Lower leg skin (tissue), 3 donors: ENCODE results near the gene FAM184A.

Experiments used
- POLR2A ChIP-seq, 2 donors: fragments of 450-650 bp; IDR thresholded peaks; one replicate each; pipeline ENCODE4 v1.6.1; 2016 to 2017; ENCODE audit warnings: antibody characterized with exemption in 2 of 2, mild to moderate bottlenecking in 1 of 2, moderate library complexity in 1 of 2
- TF ChIP-seq, protein P1 (sequence below), 3 donors: fragments of 450-650 bp; IDR thresholded peaks; one replicate each; pipeline ENCODE4 v1.5.1; 2016; ENCODE audit warnings: antibody characterized with exemption in 3 of 3, mild to moderate bottlenecking in 3 of 3, moderate library complexity in 2 of 3

DNA sequence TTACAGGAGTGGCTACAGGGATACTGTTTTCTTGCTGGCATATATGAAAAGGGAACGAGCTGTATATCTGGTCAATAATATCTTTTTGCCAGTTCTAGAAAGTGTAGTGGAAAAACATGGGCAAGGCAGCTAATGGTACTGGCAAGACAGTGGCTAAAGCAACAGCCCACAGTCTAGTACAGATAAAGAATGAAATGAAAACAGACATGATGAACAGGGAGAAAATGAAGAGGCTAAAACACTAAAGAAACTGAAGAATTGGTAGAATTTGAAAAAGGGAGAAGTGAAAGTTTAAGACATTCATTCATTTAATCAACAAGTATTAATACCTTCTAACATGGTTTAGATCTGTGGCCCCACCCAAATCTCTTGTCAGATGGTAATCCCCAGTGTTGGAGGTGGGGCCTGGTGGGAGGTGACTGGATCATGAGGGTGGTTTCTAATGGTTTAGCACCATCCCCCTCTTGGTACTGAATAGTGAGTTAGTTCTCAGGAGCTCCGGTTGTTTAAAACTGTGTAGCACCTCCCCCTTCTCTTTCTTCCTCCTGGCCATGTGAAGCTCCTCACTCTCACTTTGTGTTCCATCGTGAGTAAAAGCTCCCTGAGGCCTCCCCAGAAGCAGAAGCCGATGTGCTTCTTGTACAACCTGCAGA lies 18.1 kb downstream of the FAM184A start:
- no peak for TF ChIP-seq POLR2A (IDR thresholded peaks at IDR 0.05)
- TF ChIP-seq, protein P1, sequence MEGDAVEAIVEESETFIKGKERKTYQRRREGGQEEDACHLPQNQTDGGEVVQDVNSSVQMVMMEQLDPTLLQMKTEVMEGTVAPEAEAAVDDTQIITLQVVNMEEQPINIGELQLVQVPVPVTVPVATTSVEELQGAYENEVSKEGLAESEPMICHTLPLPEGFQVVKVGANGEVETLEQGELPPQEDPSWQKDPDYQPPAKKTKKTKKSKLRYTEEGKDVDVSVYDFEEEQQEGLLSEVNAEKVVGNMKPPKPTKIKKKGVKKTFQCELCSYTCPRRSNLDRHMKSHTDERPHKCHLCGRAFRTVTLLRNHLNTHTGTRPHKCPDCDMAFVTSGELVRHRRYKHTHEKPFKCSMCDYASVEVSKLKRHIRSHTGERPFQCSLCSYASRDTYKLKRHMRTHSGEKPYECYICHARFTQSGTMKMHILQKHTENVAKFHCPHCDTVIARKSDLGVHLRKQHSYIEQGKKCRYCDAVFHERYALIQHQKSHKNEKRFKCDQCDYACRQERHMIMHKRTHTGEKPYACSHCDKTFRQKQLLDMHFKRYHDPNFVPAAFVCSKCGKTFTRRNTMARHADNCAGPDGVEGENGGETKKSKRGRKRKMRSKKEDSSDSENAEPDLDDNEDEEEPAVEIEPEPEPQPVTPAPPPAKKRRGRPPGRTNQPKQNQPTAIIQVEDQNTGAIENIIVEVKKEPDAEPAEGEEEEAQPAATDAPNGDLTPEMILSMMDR (IDR thresholded peaks at IDR 0.05) = no peak
